ENCODE measurements around the gene ITGAE.

The ITGAE gene

DNA sequence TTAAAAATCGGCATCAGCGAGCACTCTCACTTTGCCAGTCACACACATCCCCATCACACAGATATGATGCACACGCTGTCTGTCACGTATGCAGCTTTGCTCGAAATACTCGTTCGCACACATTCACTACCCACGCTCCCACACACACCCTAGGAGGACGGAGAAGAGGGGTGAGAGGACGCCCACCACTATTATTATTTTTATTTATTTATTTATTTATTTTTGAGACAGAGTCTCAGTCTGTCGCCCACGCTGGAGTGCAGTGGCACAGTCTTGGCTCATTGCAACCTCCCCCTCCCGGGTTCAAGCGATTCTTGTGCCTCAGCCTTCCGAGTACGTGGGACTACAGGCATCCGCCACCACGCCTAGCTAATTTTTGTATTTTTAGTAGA is 46.9 kb downstream of the ITGAE start:
- H3K4me3 ChIP-seq (IDR thresholded peaks at IDR 0.05; ENCODE audit: insufficient read depth, low read depth, low read length) = no peak overlapping the region
- no peaks in the 10 kb centered on the region for H4K20me1 ChIP-seq (ENCODE audit: insufficient read depth)
- no peak overlapping the region for H3K27ac ChIP-seq

DNA sequence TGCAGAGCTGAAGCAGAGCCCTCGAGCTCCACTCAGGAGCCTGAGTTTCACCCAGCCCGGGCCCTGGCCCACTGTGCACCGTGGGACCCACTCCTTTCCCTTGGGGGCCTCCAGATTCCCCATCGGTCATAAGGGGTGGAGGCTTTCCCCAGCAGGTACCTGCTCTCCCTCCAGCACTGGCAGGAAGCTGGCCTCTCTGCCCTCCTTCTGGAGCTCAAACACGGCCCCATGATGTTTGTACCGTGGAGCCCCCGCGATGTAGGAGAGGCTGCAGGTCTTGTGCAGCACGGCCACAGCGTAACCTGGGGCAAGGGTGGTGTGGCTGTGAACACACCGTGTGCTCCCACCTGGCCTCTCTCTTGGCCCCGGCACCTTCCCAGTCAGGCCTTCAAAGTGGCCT is 47.4 kb downstream of the ITGAE start:
- Histone ChIP-seq H3K79me2 (ENCODE audit: insufficient read depth, low read depth) (no peaks in the 10 kb centered on the region), H4K20me1 (ENCODE audit: insufficient read depth) (no peaks in the 10 kb centered on the region), H3K9ac (no peak overlapping the region), H3K4me1 (ENCODE audit: low read depth, poor library complexity, severe bottlenecking) (no peaks in the 10 kb centered on the region), H3K36me3 (ENCODE audit: insufficient read depth) (no peaks in the 10 kb centered on the region), H2AFZ (ENCODE audit: low read depth) (no peak overlapping the region), H3K27me3 (ENCODE audit: insufficient read depth, low read depth) (no peaks in the 10 kb centered on the region), H3K27ac (no peak overlapping the region), H3K4me2 (no peak overlapping the region), H3K4me3 (IDR thresholded peaks at IDR 0.05; ENCODE audit: insufficient read depth, low read depth, low read length) (no peak overlapping the region)
- TF ChIP-seq, protein P1, sequence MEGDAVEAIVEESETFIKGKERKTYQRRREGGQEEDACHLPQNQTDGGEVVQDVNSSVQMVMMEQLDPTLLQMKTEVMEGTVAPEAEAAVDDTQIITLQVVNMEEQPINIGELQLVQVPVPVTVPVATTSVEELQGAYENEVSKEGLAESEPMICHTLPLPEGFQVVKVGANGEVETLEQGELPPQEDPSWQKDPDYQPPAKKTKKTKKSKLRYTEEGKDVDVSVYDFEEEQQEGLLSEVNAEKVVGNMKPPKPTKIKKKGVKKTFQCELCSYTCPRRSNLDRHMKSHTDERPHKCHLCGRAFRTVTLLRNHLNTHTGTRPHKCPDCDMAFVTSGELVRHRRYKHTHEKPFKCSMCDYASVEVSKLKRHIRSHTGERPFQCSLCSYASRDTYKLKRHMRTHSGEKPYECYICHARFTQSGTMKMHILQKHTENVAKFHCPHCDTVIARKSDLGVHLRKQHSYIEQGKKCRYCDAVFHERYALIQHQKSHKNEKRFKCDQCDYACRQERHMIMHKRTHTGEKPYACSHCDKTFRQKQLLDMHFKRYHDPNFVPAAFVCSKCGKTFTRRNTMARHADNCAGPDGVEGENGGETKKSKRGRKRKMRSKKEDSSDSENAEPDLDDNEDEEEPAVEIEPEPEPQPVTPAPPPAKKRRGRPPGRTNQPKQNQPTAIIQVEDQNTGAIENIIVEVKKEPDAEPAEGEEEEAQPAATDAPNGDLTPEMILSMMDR (conservative IDR thresholded peaks at IDR 0.05; ENCODE audit: low read depth, low read length) = no peak

More for the DNA sequence above, 46.9 kb downstream of the ITGAE start:
- no peak overlapping the region for H2AFZ ChIP-seq (ENCODE audit: low read depth)
- no peaks in the 10 kb centered on the region for H3K4me1 ChIP-seq (ENCODE audit: low read depth, poor library complexity, severe bottlenecking)
- H3K27me3 ChIP-seq (ENCODE audit: insufficient read depth, low read depth) = no peaks in the 10 kb centered on the region
- H3K9ac ChIP-seq = no peak overlapping the region
- H3K36me3 ChIP-seq (ENCODE audit: insufficient read depth) = no peaks in the 10 kb centered on the region
- H3K4me2 ChIP-seq = no peak overlapping the region
- H3K79me2 ChIP-seq (ENCODE audit: insufficient read depth, low read depth) = no peaks in the 10 kb centered on the region
- TF ChIP-seq, protein P1 (conservative IDR thresholded peaks at IDR 0.05; ENCODE audit: low read depth, low read length) = no peak

DNA sequence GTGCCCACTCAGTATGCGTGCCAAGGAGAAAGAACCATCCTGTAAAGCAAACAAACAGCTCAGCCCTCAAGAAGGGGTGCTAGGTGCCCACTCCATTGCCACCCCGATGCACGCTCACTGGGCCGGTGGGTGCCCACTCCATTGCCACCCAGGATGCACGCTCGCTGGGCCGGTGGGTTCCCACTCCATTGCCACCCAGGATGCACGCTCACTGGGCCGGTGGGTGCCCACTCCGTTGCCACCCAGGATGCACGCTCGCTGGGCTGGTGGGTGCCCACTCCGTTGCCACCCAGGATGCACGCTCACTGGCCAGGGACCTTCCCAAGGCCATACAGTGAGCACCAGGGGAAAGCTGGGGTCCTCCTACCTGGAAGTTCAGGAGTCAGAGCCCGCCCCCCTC is 49.2 kb downstream of the ITGAE start:
- Histone ChIP-seq H3K4me1 (ENCODE audit: low read depth, poor library complexity, severe bottlenecking) (no peaks in the 10 kb centered on the region), H3K27ac (no peak overlapping the region), H4K20me1 (ENCODE audit: insufficient read depth) (no peaks in the 10 kb centered on the region), H3K27me3 (ENCODE audit: insufficient read depth, low read depth) (no peaks in the 10 kb centered on the region), H2AFZ (ENCODE audit: low read depth) (no peak overlapping the region), H3K9ac (no peak overlapping the region), H3K4me2 (no peak overlapping the region), H3K4me3 (IDR thresholded peaks at IDR 0.05; ENCODE audit: insufficient read depth, low read depth, low read length) (no peak overlapping the region), H3K79me2 (ENCODE audit: insufficient read depth, low read depth) (no peaks in the 10 kb centered on the region), H3K36me3 (ENCODE audit: insufficient read depth) (no peaks in the 10 kb centered on the region)
- TF ChIP-seq, protein P1 (conservative IDR thresholded peaks at IDR 0.05; ENCODE audit: low read depth, low read length) = no peak

DNA sequence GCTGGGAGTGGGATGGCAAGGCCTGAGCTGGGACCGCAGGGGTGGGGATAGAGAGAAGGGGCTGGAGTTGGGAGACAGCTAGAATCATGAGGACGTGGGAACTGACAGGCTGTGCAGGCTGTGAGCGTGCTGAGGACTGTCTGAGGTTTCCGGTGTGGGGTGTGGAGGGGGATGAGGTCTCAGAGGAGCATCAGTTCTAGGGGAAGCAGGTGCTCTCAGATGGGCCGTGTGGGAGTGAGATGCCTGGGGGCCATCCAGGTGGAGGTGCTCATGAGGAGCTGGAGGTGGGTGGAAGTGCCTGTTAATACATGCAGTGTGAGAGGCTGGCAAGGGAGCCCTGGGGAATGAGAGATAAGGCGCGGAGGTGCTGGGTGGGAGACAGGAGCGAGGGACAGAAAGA is 50.1 kb downstream of the ITGAE start:
- Histone ChIP-seq H3K27ac (no peak overlapping the region), H3K36me3 (ENCODE audit: insufficient read depth) (no peaks in the 10 kb centered on the region), H4K20me1 (ENCODE audit: insufficient read depth) (no peaks in the 10 kb centered on the region), H3K4me1 (ENCODE audit: low read depth, poor library complexity, severe bottlenecking) (no peaks in the 10 kb centered on the region), H3K9ac (no peak overlapping the region), H3K4me3 (IDR thresholded peaks at IDR 0.05; ENCODE audit: insufficient read depth, low read depth, low read length) (no peak overlapping the region), H2AFZ (ENCODE audit: low read depth) (no peak overlapping the region), H3K79me2 (ENCODE audit: insufficient read depth, low read depth) (no peaks in the 10 kb centered on the region), H3K4me2 (no peak overlapping the region), H3K27me3 (ENCODE audit: insufficient read depth, low read depth) (no peaks in the 10 kb centered on the region)
- TF ChIP-seq, protein P1 (conservative IDR thresholded peaks at IDR 0.05; ENCODE audit: low read depth, low read length) = no peak
